ENCODE measurements around the gene YIF1A. TPM values are rescaled to one million over a fixed set of nuclear protein-coding genes. Genes with fewer than 3 reads are reported as not detected.

Gene YIF1A
- total and polyA plus RNA-seq, 4 donors: 93.0 to 136 (median 117) TPM

GRCh38 chr11:66293352-66293751 lies 4.4 kb upstream of the YIF1A start:
- peaks cover 0 to 5% (median 0%) of the 10 kb centered on the region in 4 donors for H3K27me3 ChIP-seq (ENCODE audit: control insufficient read depth in 4 of 4, insufficient read depth in 4 of 4, low read length in 3 of 4)
- H3K9me3 ChIP-seq (ENCODE audit: control insufficient read depth in 4 of 4, low read length in 3 of 4): no peaks in the 10 kb centered on the region

GRCh38 chr11:66292543-66293332 lies 3.8 kb upstream of the YIF1A start:
- H3K9ac ChIP-seq (ENCODE audit: low read depth in 1 of 2, low read length in 2 of 2): no peak overlapping the region

More at GRCh38 chr11:66293352-66293751, 4.4 kb upstream of the YIF1A start:
- no peak for DNase-seq (ENCODE audit: low spot score)
- H3K4me1 ChIP-seq (ENCODE audit: control insufficient read depth in 4 of 4, insufficient read depth in 4 of 4, low read length in 3 of 4): peaks cover 9 to 18% (median 12%) of the 10 kb centered on the region in 4 donors
- H3K36me3 ChIP-seq (ENCODE audit: control insufficient read depth in 4 of 4, insufficient read depth in 3 of 4, low read depth in 1 of 4, low read length in 3 of 4): no peaks in the 10 kb centered on the region
- 80% methylated on average over 4 of the region's 4 CpGs for WGBS
- no peak for TF ChIP-seq SP1 (IDR thresholded peaks at IDR 0.05)
- no peak for TF ChIP-seq HNF4A (conservative IDR thresholded peaks at IDR 0.05)
- no peak for TF ChIP-seq RXRA (IDR thresholded peaks at IDR 0.05)
- H3K27ac ChIP-seq (ENCODE audit: low read depth in 1 of 2, low read length in 2 of 2): no peak overlapping the region
- no peak overlapping the region for H3K4me3 ChIP-seq (ENCODE audit: low read depth in 1 of 3, low read length in 3 of 3)
- no peak overlapping the region for H3K9ac ChIP-seq (ENCODE audit: low read depth in 1 of 2, low read length in 2 of 2)

GRCh38 chr11:66291706-66292542 lies 3.0 kb upstream of the YIF1A start, which contains the start of gene TMEM151A:
Gene TMEM151A, plus strand, starts transcription at chr11:66291894. Its CDS starts 120 bp downstream, at chr11:66292014.
- WGBS: 2% methylated on average over 95 of the region's 95 CpGs
- Histone ChIP-seq H3K4me3 (ENCODE audit: low read depth in 1 of 3, low read length in 3 of 3) (peak within 1 kb of the TSS in 1 of 3 donors; percentile 47), H3K4me1 (ENCODE audit: control insufficient read depth in 4 of 4, insufficient read depth in 4 of 4, low read length in 3 of 4) (peaks cover 19 to 33% (median 25%) of the 10 kb centered on the region in 4 donors), H3K36me3 (ENCODE audit: control insufficient read depth in 4 of 4, insufficient read depth in 3 of 4, low read depth in 1 of 4, low read length in 3 of 4) (no peaks in the 10 kb centered on the region), H3K27ac (ENCODE audit: low read depth in 1 of 2, low read length in 2 of 2) (no peak within 1 kb of the TSS), H3K27me3 (ENCODE audit: control insufficient read depth in 4 of 4, insufficient read depth in 4 of 4, low read length in 3 of 4) (peaks cover 0 to 5% (median 0%) of the 10 kb centered on the region in 4 donors), H3K9me3 (ENCODE audit: control insufficient read depth in 4 of 4, low read length in 3 of 4) (no peaks in the 10 kb centered on the region), H3K9ac (ENCODE audit: low read depth in 1 of 2, low read length in 2 of 2) (no peak within 1 kb of the TSS)
- no peak for DNase-seq (ENCODE audit: low spot score)
- TF ChIP-seq, protein P1, sequence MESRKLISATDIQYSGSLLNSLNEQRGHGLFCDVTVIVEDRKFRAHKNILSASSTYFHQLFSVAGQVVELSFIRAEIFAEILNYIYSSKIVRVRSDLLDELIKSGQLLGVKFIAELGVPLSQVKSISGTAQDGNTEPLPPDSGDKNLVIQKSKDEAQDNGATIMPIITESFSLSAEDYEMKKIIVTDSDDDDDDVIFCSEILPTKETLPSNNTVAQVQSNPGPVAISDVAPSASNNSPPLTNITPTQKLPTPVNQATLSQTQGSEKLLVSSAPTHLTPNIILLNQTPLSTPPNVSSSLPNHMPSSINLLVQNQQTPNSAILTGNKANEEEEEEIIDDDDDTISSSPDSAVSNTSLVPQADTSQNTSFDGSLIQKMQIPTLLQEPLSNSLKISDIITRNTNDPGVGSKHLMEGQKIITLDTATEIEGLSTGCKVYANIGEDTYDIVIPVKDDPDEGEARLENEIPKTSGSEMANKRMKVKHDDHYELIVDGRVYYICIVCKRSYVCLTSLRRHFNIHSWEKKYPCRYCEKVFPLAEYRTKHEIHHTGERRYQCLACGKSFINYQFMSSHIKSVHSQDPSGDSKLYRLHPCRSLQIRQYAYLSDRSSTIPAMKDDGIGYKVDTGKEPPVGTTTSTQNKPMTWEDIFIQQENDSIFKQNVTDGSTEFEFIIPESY (IDR thresholded peaks at IDR 0.05): no peak
- no peak for TF ChIP-seq RXRA (IDR thresholded peaks at IDR 0.05)
- TF ChIP-seq, protein P2, sequence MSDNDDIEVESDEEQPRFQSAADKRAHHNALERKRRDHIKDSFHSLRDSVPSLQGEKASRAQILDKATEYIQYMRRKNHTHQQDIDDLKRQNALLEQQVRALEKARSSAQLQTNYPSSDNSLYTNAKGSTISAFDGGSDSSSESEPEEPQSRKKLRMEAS (IDR thresholded peaks at IDR 0.05): no peak
- TF ChIP-seq JUND (IDR thresholded peaks at IDR 0.05): no peak
- TF ChIP-seq TAF1 (conservative IDR thresholded peaks at IDR 0.05): no peak
- no peak for TF ChIP-seq HNF4A (conservative IDR thresholded peaks at IDR 0.05)
- TF ChIP-seq, protein P3, sequence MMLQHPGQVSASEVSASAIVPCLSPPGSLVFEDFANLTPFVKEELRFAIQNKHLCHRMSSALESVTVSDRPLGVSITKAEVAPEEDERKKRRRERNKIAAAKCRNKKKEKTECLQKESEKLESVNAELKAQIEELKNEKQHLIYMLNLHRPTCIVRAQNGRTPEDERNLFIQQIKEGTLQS (IDR thresholded peaks at IDR 0.05): no peak
- no peak for TF ChIP-seq FOXA1 (IDR thresholded peaks at IDR 0.05)
- no peak for TF ChIP-seq SP1 (IDR thresholded peaks at IDR 0.05)
- TF ChIP-seq, protein P4, sequence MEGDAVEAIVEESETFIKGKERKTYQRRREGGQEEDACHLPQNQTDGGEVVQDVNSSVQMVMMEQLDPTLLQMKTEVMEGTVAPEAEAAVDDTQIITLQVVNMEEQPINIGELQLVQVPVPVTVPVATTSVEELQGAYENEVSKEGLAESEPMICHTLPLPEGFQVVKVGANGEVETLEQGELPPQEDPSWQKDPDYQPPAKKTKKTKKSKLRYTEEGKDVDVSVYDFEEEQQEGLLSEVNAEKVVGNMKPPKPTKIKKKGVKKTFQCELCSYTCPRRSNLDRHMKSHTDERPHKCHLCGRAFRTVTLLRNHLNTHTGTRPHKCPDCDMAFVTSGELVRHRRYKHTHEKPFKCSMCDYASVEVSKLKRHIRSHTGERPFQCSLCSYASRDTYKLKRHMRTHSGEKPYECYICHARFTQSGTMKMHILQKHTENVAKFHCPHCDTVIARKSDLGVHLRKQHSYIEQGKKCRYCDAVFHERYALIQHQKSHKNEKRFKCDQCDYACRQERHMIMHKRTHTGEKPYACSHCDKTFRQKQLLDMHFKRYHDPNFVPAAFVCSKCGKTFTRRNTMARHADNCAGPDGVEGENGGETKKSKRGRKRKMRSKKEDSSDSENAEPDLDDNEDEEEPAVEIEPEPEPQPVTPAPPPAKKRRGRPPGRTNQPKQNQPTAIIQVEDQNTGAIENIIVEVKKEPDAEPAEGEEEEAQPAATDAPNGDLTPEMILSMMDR (IDR thresholded peaks at IDR 0.05; ENCODE audit: low read depth, low read length, missing input control): no peak
- TF ChIP-seq HNF4G (IDR thresholded peaks at IDR 0.05): no peak
- no peak for TF ChIP-seq YY1 (IDR thresholded peaks at IDR 0.05)
- TF ChIP-seq NR2F2 (IDR thresholded peaks at IDR 0.05): no peak
- TF ChIP-seq RAD21 (IDR thresholded peaks at IDR 0.05): no peak
- TF ChIP-seq REST (IDR thresholded peaks at IDR 0.05): no peak
- no peak for TF ChIP-seq EGR1 (IDR thresholded peaks at IDR 0.05; ENCODE audit: low read depth in 2 of 2)
- TF ChIP-seq FOXA2 (IDR thresholded peaks at IDR 0.05): no peak

More at GRCh38 chr11:66292543-66293332, 3.8 kb upstream of the YIF1A start:
- Histone ChIP-seq H3K9me3 (ENCODE audit: control insufficient read depth in 4 of 4, low read length in 3 of 4) (no peaks in the 10 kb centered on the region), H3K27ac (ENCODE audit: low read depth in 1 of 2, low read length in 2 of 2) (no peak overlapping the region), H3K36me3 (ENCODE audit: control insufficient read depth in 4 of 4, insufficient read depth in 3 of 4, low read depth in 1 of 4, low read length in 3 of 4) (no peaks in the 10 kb centered on the region), H3K4me1 (ENCODE audit: control insufficient read depth in 4 of 4, insufficient read depth in 4 of 4, low read length in 3 of 4) (peaks cover 14 to 24% (median 18%) of the 10 kb centered on the region in 4 donors), H3K27me3 (ENCODE audit: control insufficient read depth in 4 of 4, insufficient read depth in 4 of 4, low read length in 3 of 4) (peaks cover 0 to 5% (median 0%) of the 10 kb centered on the region in 4 donors), H3K4me3 (ENCODE audit: low read depth in 1 of 3, low read length in 3 of 3) (no peak overlapping the region)
- 52% methylated on average over 17 of the region's 17 CpGs for WGBS
- no peak for TF ChIP-seq RXRA (IDR thresholded peaks at IDR 0.05)
- TF ChIP-seq SP1 (IDR thresholded peaks at IDR 0.05): no peak
- no peak for DNase-seq (ENCODE audit: low spot score)
